GM03348 (cell line): Measurements from ENCODE around the gene UBAC2.

Experiments
- DNase-seq: peaks from one replicate; pipeline ENCODE4 v3.0.0; 2012; ENCODE audit warnings: low spot score

Gene UBAC2

DNA sequence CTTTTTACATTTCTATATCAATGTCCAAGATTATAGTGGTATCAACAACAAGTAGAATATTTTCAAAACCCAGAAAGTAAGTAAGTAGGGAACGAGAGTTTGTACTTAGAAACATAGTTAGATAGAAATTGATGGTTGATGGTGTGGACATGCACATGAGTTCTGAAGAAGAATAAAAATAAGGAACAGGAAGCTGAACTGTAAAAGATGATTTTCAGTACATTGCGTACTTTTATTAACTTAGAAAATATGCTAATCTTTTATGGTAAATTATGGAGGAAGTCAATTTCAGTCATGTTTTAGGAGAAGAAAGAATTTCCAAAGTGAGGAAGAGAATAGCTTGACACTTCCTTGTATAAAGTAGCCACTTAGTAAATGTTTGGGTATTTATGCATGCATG is 69.9 kb downstream of the UBAC2 start:
- DNase-seq, result no peak

DNA sequence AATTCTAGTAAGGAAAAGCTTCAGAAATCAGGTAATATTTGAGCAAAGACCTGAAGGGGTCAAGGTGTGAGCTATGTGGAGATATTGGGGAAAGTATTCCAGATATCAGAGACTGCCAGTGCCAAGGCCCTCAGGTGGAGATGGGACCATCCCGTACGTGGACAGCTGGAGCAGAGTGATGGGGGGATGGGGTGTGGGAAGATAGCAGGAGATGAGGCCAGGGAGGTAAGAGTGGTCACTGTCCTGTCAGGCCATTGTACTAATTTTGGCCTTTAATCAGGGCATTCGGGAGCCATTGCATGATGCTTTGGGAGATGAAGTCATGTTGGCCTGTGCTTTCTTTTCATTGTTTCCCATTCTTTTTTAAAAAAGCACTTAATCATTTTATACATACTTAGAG is 70.6 kb downstream of the UBAC2 start:
- DNase-seq, result no peak

DNA sequence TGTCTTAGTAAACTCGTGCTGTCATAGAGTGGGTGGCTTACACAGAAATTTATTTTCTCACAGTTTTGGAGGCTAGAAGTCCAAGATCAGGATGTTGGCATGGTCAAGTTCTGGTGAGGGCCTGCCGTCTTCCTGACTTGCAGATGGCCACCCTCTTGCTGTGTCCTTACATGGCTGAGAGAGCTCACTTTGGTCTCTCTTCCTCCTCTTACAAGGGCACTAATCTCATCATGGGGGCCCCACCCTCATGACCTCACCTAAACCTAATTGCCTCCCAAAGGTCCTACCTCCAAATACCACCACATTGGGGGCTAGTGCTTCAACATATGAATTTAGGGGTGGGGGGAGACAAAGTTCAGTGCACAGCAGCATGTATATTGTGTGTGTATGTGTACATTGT is 71.8 kb downstream of the UBAC2 start:
- DNase-seq, result no peak

DNA sequence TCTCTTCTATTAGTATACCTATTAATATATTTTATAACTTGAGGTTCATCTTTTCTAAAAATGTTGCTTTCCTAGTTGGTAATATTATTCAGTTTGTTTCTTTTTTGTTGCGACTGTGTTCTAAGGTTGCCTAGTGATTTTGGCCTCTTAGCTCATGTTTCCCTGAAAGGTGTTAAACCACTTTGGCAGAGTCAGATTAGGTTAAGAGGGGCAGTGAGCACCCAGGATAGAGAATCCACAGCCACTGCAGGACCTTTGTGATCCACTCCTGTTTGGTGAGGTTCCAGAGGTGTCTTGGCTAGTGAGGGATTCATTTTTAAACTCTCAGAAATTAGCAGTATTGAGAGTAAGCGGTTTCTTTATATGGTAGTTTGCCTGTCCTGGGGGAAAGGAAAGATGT is 72.5 kb downstream of the UBAC2 start:
- no peak for DNase-seq

DNA sequence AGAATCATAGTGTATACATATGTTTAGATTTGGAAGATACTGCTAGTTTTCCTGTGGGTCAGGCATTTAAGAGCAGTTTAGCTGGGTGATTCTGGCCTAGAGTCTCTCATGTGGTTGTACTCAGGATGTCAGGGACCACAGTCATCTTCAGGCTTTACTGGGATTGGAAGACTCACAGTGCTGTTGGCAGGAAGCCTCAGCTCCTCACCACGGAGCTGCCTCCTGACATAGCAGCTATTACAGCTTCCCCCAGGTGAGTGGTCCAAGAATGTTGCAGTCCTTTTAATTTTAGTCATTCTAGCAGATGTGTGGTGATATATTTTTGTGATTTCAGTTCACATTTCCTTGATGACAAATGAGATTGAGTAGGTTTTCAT is 74.4 kb downstream of the UBAC2 start:
- peak; percentile 65 for DNase-seq

DNA sequence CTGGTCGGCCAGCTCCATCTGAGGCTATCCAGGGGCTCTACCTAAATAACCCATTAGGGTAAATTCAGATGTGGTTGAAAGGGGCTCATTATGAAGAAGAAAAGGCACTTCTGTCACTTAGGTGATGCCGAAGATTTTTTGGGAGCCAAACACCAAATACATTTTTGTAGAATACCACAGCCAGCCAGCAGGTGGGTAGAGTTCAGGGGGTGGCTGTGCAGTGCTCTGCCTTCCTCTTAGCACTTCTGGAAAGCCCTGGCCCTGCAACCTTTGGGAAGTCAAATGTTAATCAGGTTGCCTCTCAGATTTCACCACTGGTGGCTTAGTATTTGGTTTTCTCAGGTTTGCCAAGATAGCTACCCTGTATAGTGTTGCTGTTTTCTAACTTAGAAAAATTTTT is 76.1 kb downstream of the UBAC2 start:
- DNase-seq, result no peak

DNA sequence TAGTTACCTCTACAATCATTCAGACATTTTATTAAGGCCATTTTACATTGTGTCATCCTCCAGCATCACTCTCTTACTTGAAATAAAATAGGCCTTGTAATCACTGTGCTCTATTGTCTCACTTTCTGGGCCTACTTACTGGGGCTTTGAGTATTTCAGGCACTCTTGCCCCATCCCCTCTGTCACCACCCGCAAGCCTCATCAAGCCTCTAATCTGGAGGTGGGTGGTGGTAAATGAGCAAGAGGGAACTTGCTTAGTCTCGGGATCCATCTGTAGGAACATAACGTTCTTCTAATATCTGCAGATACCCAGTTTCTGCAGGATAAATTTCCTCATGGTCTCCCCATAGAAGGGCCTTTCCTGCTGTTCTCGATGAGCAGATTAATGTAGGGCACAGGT is 77.0 kb downstream of the UBAC2 start:
- no peak for DNase-seq

DNA sequence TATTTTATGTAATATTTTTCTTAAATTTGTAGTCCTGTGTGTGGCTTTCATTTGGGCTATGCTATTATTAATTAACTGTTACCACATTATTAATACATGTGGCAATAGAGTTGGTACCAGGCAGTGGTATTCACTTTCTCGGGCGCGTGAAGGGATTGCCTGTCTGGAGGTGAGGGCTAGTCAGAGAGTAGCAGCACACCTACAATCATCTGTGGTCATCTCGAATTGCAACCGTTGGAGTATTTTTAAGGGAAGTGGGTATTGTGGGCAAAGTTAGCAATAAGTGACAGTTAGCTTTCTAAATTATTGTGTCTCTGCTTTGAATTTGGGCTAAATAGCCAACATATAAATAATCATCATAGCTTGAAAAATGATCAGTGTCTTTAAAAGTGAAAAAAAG is 77.5 kb downstream of the UBAC2 start:
- no peak for DNase-seq

DNA sequence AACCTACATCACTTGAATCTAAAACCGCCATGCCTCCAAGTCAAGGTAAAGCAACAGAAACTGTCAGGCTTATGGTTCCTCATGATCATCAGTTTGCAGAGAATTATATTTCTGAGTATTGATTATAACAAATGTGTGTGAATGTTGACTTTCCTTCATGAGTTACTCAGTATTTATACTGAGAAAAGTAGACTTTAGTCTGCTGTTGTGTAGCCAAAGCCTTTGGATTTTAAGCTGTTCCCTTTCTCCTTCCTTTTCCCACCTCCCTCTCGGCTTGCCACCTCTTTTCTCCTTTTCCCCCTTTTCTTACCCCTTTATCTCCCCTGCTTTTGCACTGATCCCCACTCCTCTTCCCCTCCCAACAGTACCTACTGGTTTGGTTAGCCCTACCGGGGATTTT is 78.2 kb downstream of the UBAC2 start:
- no peak for DNase-seq

DNA sequence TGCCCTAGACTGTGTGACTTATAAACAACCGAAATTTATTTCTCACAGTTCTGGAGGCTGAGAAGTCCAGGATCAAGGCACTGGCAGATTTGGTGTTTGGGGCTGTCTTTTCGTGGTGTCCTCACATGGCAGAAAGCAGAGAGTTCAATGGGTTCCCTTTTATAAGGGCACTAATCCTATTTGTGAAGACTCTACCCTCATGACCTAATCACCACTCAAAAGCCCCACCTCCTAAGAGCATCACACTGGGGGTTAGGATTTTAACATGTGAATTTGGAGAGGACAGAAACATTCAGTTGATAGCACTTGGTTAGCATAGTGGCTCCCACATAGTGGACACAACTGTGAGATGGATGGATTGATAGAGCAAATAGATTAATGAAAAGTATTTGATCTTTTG is 79.0 kb downstream of the UBAC2 start:
- DNase-seq, result no peak

DNA sequence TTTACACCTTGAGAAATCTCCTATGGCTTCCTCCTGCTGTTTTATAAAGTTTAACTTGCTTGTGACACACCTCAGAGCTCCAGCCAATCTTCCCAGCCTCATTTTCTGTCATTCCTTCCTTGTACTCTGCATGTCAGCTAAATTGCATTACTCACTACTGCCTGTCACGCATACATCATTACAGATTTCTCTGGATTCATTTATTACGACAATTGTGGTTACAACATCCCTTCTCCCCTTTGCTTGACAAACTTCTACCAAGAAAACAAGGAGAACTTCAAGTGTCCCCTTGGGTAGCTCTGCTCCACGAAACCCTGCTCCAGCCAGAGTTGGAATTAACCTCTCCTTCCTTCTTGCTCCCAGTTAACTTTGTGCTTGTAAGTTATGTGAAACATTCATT is 79.5 kb downstream of the UBAC2 start:
- peak; percentile 47 for DNase-seq

DNA sequence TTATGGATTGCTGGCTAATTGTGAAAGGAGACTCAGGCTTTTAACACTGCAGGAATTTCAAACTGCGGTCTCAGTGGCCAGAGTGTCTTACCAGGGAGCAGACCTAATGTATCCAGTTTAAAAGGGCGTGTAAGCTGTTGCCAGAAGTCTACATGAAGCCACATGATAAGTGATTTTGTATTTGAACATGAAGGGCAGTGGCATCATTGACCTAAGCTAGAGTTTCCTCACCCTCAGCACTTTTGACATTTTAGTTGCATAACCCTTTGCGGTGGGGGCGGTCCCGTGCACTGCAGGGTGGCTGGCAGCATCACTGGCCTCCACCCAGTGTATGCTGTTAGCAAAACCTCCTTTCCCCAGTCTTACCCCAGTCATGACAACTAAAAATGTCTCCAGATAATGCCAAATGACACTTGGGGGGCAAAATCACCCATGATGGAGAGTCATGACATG is 81.2 kb downstream of the UBAC2 start:
- DNase-seq, result peak; percentile 28

DNA sequence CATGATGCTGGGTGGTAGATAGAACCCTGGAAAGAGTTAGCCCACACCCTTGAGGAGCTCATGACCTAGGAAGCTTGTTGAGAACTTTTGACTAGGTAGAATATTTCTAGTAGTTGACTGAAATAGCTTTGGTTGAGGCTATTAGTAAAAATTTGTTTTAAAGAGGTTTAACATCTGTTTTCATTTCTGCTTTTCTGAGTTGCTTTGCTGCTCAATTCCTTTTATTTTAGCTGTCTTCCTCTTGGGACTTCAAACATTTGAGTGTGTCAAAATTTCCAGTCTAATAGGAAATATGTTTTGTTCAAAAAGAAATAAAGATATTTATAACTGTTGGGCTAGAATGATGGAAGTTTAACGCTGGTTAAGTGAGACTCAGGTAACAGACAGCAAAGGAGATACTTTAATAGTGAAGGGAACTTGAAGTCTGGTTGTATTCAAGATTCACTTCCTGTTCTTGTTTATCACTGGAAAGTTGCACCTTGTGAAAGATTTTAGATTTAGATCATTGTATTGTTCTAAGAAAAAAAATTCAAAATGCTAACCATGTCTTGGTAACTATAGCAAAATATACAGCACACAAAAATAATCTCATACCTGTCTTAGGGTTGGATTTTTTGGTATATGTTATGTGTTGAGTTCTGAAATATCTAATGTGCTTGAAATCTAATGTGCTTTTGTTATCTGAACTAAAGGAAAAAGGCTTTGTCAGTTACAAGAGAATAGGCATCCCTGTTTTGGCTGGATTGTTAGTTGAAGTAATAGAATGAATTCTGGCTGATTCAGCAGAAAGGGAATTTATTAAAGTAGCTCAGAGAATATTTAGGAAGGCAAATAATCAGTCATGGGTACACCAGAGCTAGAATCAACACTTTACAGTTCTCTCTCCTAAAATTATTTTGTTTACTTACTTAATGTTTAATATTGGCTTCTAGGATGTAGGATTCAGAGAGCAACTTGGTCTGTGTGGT is 81.9 kb downstream of the UBAC2 start:
- peak; percentile 36 for DNase-seq

DNA sequence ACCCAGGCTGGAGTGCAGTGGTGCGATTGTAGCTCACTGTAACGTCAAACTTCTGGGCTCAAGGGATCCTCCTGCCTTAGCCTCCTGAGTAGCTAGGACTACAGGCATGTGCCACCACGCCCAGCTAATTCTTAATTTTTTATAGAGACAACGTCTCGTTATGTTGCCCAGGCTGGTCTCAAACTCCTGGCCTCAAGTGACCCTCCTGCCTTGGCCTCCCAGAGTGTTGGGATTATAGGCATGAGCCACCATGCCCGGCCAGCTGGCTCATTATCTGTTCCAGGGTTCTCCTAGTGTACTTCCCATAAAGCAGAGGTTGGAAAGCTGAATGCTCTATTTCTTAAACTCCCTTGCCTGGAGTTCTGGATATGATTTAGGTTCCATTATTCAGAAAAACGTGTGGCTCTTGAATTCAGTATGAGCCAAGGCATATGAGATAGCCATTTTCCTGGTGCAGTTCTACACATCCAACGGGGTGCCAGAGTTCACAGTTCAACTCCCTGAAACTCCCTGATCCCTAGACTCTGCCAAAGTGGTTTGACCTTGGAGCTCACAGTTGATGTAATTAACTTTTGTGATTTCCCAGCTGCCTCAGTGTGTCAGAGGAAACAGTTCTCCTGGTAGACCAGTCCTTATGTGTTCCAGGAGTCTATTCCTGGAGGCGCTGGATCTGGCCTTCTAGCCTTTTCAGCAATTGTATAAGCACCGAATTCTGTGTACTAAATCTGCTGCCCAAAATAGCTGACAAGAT is 85.0 kb downstream of the UBAC2 start:
- DNase-seq, result no peak

DNA sequence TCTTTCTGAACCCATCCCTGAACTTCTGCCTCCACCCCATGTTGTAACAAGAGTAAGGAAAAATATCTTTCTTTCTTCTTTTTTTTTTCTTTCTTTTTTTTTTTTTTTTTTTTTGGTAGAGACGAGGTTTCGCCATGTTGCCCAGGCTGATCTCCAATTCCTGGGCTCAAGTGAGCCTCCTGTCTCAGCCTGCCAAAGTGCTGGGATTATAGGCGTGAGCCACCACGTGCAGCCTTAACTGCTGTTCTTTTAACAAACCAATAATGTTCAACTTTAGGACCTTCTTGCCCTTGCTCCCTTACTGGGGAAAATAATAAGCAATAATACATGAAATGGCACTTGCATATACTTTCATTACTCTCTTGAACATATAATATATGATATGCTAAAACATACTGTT is 86.9 kb downstream of the UBAC2 start:
- no peak for DNase-seq

DNA sequence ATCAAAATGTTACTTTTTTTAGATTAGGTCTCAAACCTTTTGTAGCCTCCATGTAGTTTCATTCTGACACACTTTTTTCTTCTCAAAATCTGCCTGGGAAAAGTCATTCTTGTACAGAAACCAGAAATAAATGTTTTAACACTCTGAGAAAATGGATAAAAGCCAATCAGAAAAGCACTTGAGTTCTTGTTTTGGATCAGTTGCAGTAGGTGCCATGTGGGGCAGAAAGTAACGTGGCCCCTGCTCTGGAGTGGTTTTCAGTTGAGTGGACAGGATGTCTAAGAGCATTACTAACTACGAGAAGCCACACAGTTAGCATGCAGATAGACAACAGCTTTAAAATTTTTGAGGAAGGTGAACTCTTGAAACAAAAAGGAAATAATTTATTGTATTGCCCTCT is 87.4 kb downstream of the UBAC2 start:
- no peak for DNase-seq

DNA sequence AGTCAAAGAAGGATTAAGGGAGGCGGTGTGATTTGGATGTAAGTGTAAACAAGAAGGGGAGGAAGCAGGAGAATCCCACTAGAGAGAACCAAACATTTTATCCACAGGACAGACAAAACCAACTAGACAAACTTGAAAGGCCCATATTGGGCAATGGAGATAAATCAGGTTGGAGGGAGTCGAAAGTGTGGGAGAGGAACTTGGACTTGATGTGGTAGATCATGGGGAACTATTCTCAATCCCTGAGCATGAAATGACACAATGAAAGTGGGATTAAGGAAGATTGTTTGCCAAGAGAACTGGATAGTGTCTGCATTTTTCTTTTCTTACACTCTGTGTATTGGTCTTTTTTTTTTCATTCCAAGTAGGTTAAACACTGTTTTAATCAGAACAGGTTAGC is 88.6 kb downstream of the UBAC2 start:
- no peak for DNase-seq

DNA sequence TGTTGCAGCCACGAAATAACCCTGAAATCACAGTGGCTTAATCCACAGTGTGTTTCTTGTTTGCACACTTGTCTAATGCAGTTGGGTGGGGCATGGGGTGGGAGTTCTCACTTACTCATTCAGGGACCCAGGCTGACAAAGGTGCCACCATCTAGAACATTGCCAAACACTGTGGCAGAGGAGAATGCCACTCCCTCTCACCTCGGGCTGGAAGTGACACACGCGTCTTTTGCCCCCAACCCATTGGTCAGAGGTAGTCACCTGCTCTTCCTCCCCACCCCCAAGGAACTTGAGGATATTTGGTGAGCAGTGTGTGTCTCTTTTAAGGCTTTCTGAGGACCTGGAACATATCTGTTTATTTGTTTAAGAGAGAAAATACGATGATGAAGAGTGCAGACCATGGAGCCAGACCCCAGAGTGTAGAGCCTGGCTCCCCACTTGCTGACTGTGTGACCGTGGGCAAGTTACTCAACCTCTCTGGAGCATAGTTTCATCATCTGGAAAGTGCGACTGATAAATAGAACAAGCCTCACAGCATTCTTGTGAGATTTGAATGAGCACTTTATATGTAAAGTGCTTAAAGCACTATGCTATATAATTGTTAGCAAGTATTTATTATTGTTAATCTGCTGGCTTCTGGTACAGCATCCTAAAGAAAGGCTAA is 89.2 kb downstream of the UBAC2 start:
- no peak for DNase-seq

DNA sequence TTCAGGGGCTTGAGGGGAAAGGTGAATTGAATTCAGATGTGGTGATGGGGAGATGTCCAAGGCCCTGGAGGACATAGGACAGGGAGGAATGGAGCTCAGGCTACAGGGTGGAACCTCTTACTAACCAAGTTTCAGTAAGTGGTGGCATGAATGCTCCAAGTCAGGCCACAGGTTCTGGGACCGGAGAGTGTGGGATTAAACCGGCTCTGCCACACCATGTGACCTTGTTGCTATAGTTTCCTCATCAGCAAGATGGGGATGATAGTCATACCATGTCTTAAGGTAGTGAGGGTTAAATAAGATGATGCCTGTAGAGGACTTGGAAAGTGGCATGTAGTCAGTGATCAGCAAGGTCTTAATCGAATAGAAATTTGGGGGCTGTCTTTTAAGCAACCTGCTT is 90.2 kb downstream of the UBAC2 start:
- DNase-seq, result no peak

DNA sequence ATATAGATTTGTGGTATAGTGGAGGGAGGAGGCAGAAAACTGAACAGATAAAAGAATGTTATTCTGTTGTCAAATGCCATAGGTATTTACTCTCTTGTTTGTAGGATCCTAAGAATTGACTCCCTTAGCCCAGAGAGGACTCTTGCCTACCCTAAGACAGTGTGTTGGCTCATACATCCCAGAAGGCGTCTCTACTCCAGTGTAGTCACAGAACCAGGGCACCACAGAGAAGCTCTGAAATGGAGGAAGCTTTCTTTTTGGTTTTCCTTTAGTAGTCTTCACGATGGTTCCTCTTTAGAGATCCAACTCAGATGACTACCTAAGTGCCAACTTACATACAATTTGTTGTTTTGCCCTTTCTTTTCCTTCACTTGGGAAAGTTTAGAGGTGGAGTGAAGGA is 92.5 kb downstream of the UBAC2 start:
- DNase-seq, result no peak

DNA sequence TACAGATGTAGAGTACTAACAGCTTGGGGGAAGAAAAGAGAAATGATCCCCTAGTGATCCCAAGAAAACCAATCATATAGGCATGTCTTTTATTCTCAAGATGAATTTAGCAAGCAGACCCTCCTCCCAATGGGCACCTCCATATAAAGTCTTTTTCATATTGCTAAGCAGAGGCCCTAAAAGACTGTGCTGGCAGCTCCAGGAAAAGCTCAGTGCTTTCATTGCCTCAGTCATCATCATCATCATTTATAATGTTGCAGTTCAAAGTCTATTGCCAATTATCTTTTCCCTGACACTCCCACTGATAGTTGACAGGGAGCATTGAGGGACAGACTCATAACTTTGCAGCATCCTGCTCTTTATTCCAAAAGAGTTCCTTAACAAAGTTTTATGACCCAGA is 93.5 kb downstream of the UBAC2 start:
- no peak for DNase-seq

DNA sequence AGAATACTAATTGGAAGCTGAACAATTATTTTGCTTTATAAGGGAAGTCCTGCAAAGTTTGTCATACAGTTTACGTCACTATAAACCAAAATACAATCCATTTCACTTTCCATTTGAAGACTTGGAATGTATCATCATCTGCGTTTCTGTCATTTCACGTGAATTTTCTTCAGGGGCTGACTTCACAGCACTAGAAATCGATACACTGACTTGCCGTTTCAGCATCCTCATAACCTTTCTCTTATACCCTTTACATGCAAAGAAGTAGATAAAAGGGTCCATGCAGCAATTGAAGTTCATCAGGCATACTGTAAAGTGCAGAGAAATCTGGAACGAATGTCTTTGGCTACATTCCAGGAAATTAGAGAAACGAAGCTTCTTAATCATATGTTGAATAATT is 94.3 kb downstream of the UBAC2 start:
- no peak for DNase-seq
